ENCODE measurements around the gene BAZ2B. TPM values are rescaled to one million over a fixed set of nuclear protein-coding genes. Genes with fewer than 3 reads are reported as not detected.

The BAZ2B gene
- total and polyA plus RNA-seq, 2 donors (not counting 3 experiments of a cell fraction or from before 2014, with no cell fraction given): 22.1 to 73.8 TPM

- peak overlapping the region; percentile 67 for H3K4me2 ChIP-seq (ENCODE audit: insufficient read depth, low read length)
- no peaks in the 10 kb centered on the region for H3K36me3 ChIP-seq (ENCODE audit: control insufficient read depth in 2 of 2, extremely low read depth in 1 of 2, insufficient read depth in 2 of 2, low read length in 2 of 2)
Observed at GRCh38 chr2:159606287-159606686, 10.1 kb downstream of the BAZ2B start.

More at GRCh38 chr2:159606287-159606686, 10.1 kb downstream of the BAZ2B start:
- peaks cover 10% of the 10 kb centered on the region for H4K20me1 ChIP-seq (replicated peaks; ENCODE audit: control insufficient read depth, extremely low read depth, insufficient read depth, low read length)
- no peak overlapping the region for H3K27ac ChIP-seq (ENCODE audit: insufficient read depth, low read depth, low read length)
- no peak for DNase-seq (ENCODE audit: low read depth, low spot score)
- intact Hi-C loops (cut with micrococcal nuclease) (no loop called here), dilution Hi-C loops (cut with MboI; ENCODE audit: extremely low pct_ligation_motif_present, low sequenced_read_pairs) (loop anchor here (25.0 kb wide), 1 partner anchor 106 kb away; the partner anchor contains the start of gene MARCHF7)
- no TSS peak for BruUV-seq (replicated peaks)
- H3K4me1 ChIP-seq (ENCODE audit: control insufficient read depth, extremely low read depth, insufficient read depth, low read length): peaks cover 19% of the 10 kb centered on the region
- FAIRE-seq: no peak
- no peak overlapping the region for H2AFZ ChIP-seq (ENCODE audit: low read depth, low read length)
- CTCF ChIA-PET: interaction anchor here (1.2 to 1.8 kb wide), 2 partner anchors 9 to 316 kb away, joined by 4 to 5 read pairs; no protein-coding TSS in a partner anchor
- H3K27me3 ChIP-seq (ENCODE audit: control insufficient read depth in 2 of 2, insufficient read depth in 2 of 2, low read length in 2 of 2): no peaks in the 10 kb centered on the region
- H3K9ac ChIP-seq (replicated peaks; ENCODE audit: extremely low read depth, insufficient read depth, low read length): no peak overlapping the region
- peaks cover 48% of the 10 kb centered on the region for H3K79me2 ChIP-seq (ENCODE audit: control insufficient read depth, insufficient read depth, low read length)
- H3K4me3 ChIP-seq (replicated peaks in 1 of 3; ENCODE audit: insufficient read depth in 1 of 3, low read depth in 1 of 3, low read length in 3 of 3): no peak overlapping the region
- POLR2A ChIA-PET: interaction anchor here (0.6 to 1.6 kb wide), 2 partner anchors 9 to 10 kb away, joined by 3 to 15 read pairs; partner anchors contain the start of gene BAZ2B
- H3K9me3 ChIP-seq (replicated peaks; ENCODE audit: control insufficient read depth, insufficient read depth, low read length): no peaks in the 10 kb centered on the region
- TF ChIP-seq EZH2 (IDR thresholded peaks at IDR 0.05; ENCODE audit: borderline replicate concordance, low read depth, low read length, severe bottlenecking): no peak
- TF ChIP-seq MAX (IDR thresholded peaks at IDR 0.05; ENCODE audit: insufficient read depth, insufficient read length): no peak
- TF ChIP-seq POLR2AphosphoS5 (IDR thresholded peaks at IDR 0.05; ENCODE audit: insufficient read depth, low read depth, low read length): no peak
- no peak for TF ChIP-seq POLR2A (IDR thresholded peaks at IDR 0.05; ENCODE audit: low read depth, low read length)
- TF ChIP-seq JUN (IDR thresholded peaks at IDR 0.05; ENCODE audit: borderline replicate concordance, insufficient read depth, insufficient read length, low read depth): no peak
- no peak for TF ChIP-seq MYC (IDR thresholded peaks at IDR 0.05; ENCODE audit: low read depth, low read length)
- no peak for TF ChIP-seq FOS (IDR thresholded peaks at IDR 0.05; ENCODE audit: borderline replicate concordance, insufficient read depth, low read length)
- TF ChIP-seq GATA2 (IDR thresholded peaks at IDR 0.05; ENCODE audit: insufficient read depth, insufficient read length, low read depth, low read length): no peak
- no peak for TF ChIP-seq CTCF (IDR thresholded peaks at IDR 0.05; ENCODE audit: extremely low read depth in 1 of 2, insufficient read depth in 1 of 2, low read depth in 1 of 2, low read length in 2 of 2)
- peaks cover 2% of the 10 kb centered on the region for H3K9me1 ChIP-seq (replicated peaks; ENCODE audit: control insufficient read depth, extremely low read depth, insufficient read depth, low read length)

All from endothelial cell of umbilical vein (primary cell).